Measurements from ENCODE around the gene TRIO. TPM values are rescaled to one million over a fixed set of nuclear protein-coding genes. Genes with fewer than 3 reads are reported as not detected.

Gene TRIO
- total RNA-seq, 1 donor from 2014 or later, result 148 TPM

DNA sequence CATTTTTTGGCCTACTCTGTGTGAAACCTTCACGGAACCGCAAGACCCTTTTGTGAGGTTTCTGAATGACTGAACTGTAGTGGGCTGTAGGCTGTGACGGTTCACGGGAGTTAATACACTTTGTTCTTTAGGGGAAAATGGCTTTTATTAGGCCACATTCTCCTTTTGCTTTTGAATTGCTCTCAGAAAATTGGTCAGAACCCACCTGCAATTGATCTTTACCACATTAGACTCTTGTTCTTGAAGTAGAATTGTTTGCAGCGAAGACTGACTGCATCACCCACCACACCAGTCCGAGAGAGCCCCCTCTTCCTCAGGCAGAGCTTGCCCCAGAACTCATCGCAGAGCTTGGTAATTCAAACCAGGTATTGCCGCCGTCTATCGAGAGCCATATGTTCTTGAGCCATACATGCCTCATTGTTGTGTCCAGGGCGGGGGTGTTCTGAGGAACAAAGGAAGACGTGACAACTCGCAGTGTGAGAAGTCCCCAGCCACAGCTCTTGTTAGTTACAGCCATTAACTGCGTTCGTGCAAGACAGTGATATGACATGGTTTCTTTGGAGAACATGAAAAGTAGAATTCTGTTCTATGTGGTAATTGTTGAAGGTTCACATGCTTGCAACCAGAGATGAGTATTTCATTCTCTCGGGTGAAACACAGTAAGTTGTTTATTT is 272.0 kb downstream of the TRIO start:
- ATAC-seq (no peak), DNase-seq (no peak)
- peaks cover 94% of the 10 kb centered on the region for H3K36me3 ChIP-seq
- intact Hi-C loops (cut with DNase I), result no loop called here
- H3K27me3 ChIP-seq (ENCODE audit: low read depth), result no peaks in the 10 kb centered on the region
- no peaks in the 10 kb centered on the region for H3K4me1 ChIP-seq
- no peak overlapping the region for H3K27ac ChIP-seq
- TF ChIP-seq, protein P1, sequence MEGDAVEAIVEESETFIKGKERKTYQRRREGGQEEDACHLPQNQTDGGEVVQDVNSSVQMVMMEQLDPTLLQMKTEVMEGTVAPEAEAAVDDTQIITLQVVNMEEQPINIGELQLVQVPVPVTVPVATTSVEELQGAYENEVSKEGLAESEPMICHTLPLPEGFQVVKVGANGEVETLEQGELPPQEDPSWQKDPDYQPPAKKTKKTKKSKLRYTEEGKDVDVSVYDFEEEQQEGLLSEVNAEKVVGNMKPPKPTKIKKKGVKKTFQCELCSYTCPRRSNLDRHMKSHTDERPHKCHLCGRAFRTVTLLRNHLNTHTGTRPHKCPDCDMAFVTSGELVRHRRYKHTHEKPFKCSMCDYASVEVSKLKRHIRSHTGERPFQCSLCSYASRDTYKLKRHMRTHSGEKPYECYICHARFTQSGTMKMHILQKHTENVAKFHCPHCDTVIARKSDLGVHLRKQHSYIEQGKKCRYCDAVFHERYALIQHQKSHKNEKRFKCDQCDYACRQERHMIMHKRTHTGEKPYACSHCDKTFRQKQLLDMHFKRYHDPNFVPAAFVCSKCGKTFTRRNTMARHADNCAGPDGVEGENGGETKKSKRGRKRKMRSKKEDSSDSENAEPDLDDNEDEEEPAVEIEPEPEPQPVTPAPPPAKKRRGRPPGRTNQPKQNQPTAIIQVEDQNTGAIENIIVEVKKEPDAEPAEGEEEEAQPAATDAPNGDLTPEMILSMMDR (IDR thresholded peaks at IDR 0.05), result no peak
- no peaks in the 10 kb centered on the region for H3K9me3 ChIP-seq
- no peak overlapping the region for H3K4me3 ChIP-seq

DNA sequence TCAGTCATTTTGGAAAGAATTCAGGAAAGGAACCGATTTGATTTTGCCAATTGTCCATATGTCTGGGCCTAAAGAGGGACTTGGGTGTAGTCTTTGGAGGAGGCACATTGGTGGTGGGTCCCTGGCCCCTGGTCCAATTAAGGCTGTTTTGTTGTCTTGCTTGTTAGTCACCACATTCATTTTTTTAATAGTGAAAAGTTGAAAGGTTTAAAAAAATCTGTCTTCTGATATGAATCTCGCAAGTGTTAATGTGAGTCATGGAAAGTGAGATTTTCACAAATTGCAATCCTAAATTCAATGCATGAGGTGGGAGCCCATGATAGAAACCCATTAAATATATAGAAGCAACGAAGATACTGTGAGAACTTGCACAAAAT is 272.5 kb downstream of the TRIO start:
- Histone ChIP-seq H3K27me3 (ENCODE audit: low read depth) (no peaks in the 10 kb centered on the region), H3K9me3 (no peaks in the 10 kb centered on the region), H3K36me3 (peaks cover 94% of the 10 kb centered on the region), H3K4me1 (no peaks in the 10 kb centered on the region), H3K4me3 (no peak overlapping the region), H3K27ac (no peak overlapping the region)
- ATAC-seq, result no peak
- intact Hi-C loops (cut with DNase I), result no loop called here
- DNase-seq, result no peak
- TF ChIP-seq, protein P1 (IDR thresholded peaks at IDR 0.05), result no peak

DNA sequence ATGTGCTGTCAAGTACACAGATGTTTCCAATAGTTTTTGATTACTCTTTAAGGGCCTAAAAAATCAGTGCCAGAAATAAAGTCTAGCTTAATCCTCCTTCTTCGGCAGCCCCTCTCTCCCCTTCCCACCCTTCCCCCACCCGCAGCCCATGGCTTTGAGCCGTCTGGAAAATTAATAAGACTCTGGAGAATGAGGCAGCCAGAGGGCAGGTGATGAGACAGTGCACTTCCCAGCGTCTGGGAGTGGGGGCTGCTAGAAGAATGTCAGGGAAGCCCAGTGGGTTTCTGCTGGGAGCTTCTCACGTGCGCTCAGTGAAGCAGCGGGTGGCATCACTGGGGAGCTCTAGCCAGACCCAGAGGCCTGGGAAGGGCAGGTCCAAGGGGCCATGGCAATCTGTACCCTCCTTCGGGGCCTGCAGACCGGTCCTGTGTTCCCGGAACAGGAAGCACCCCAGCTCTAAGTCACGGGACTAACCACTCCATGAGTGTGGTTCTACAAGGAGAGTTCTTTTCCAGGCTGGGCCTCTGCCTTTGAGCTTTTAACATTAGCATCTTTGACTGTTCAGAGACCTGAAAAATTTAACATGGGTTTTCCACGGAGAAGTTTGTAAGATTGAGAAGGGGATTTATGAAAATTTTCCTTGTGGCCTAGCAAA is 273.6 kb downstream of the TRIO start:
- H3K27ac ChIP-seq, result no peak overlapping the region
- ATAC-seq (no peak), DNase-seq (no peak)
- no peaks in the 10 kb centered on the region for H3K27me3 ChIP-seq (ENCODE audit: low read depth)
- intact Hi-C loops (cut with DNase I), result no loop called here
- H3K9me3 ChIP-seq, result no peaks in the 10 kb centered on the region
- H3K36me3 ChIP-seq, result peaks cover 94% of the 10 kb centered on the region
- no peaks in the 10 kb centered on the region for H3K4me1 ChIP-seq
- no peak overlapping the region for H3K4me3 ChIP-seq
- TF ChIP-seq, protein P1 (IDR thresholded peaks at IDR 0.05), result no peak

DNA sequence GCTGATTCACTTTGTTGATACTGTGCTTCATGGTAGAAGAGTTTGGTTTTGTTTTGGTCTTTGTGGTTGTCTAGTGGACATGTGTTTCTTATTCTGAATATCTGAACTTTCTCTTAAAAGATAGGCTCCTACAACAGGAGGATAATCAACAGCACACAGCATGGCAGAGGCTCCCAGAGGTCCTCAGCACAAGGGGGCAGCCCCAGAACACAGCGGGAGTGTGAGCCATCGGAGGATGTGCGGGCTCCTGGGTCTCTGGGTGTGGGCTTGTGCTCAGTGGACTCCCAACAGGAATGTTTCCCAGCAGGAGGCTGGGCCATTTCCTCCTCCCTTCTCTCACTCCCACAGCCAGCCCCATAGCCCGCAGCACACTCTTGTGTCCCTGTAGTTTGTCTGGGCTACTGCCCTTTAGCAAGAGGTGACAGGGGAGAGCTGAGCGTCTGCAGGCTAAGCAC is 274.2 kb downstream of the TRIO start:
- TF ChIP-seq, protein P1 (IDR thresholded peaks at IDR 0.05), result no peak
- Histone ChIP-seq H3K27ac (no peak overlapping the region), H3K9me3 (no peaks in the 10 kb centered on the region), H3K4me1 (no peaks in the 10 kb centered on the region), H3K4me3 (no peak overlapping the region), H3K36me3 (peaks cover 94% of the 10 kb centered on the region), H3K27me3 (ENCODE audit: low read depth) (no peaks in the 10 kb centered on the region)
- DNase-seq, result no peak
- ATAC-seq, result peak in 1 of 2 donors; percentile 18
- intact Hi-C loops (cut with DNase I), result no loop called here

- peak in 1 of 2 donors; percentile 15 for ATAC-seq
- H3K9me3 ChIP-seq, result no peaks in the 10 kb centered on the region
- peaks cover 94% of the 10 kb centered on the region for H3K36me3 ChIP-seq
- no peaks in the 10 kb centered on the region for H3K27me3 ChIP-seq (ENCODE audit: low read depth)
- no peak overlapping the region for H3K4me3 ChIP-seq
- intact Hi-C loops (cut with DNase I), result no loop called here
- DNase-seq, result no peak
- H3K4me1 ChIP-seq, result no peaks in the 10 kb centered on the region
- TF ChIP-seq, protein P1 (IDR thresholded peaks at IDR 0.05), result no peak
- no peak overlapping the region for H3K27ac ChIP-seq
These were observed 274.9 kb downstream of the TRIO start for GRCh38 chr5:14417792-14418765.
